Fibroblast of lung (primary cell): Measurements from ENCODE around the gene ARHGAP45. TPM values are rescaled to one million over a fixed set of nuclear protein-coding genes. Genes with fewer than 3 reads are reported as not detected.
"Not testable (repeated sequence)": the region's sequence is repeated elsewhere in the genome, so short reads cannot be mapped to it uniquely, and the experiment has no call there.

Source experiments
- DNase-seq, 2 donors: peaks; one replicate each; pipeline versions ENCODE4 v3.0.0 to v3.0.0-alpha.2; 2010; ENCODE audit warnings: low read depth in 2 of 2
- H2AFZ ChIP-seq: 2 replicates; pipeline ENCODE4 v1.5.1; 2012; ENCODE audit warnings: low read length, control low read depth, inconsistent platforms
- H3K27ac ChIP-seq: 2 replicates; pipeline ENCODE4 v1.5.1; 2011; ENCODE audit warnings: low read length, control low read depth; ENCODE audit not compliant: insufficient read depth
- H3K27me3 ChIP-seq: 2 replicates; pipeline ENCODE4 v1.5.1; 2011; ENCODE audit warnings: mild to moderate bottlenecking, low read length; ENCODE audit not compliant: control insufficient read depth, insufficient read depth
- H3K36me3 ChIP-seq: 2 replicates; pipeline ENCODE4 v1.5.1; 2011; ENCODE audit warnings: low read length; ENCODE audit not compliant: control insufficient read depth, insufficient read depth
- H3K4me1 ChIP-seq: 2 replicates; pipeline ENCODE4 v1.5.1; 2011; ENCODE audit warnings: low read length; ENCODE audit not compliant: control insufficient read depth, insufficient read depth; ENCODE audit errors: extremely low read depth
- H3K4me2 ChIP-seq: 2 replicates; pipeline ENCODE4 v1.5.1; 2011; ENCODE audit warnings: low read length, control low read depth; ENCODE audit not compliant: insufficient read depth; ENCODE audit errors: extremely low read depth
- H3K4me3 ChIP-seq, 4 experiments: fragments of 200-600 bp in 1 of 4; sonication (generic) in 1 of 4; replicated peaks in 1 of 4; 2 replicates each; pipeline ENCODE4 v1.5.1; 2011 to 2016; ENCODE audit warnings: low read length in 4 of 4, low read depth in 3 of 4, mild to moderate bottlenecking in 3 of 4, control low read depth in 2 of 4, inconsistent platforms in 1 of 4, mixed read lengths in 1 of 4; ENCODE audit not compliant: insufficient read depth in 1 of 4; ENCODE audit errors: control extremely low read depth in 1 of 4
- H3K79me2 ChIP-seq: 2 replicates; pipeline ENCODE4 v1.5.1; 2012; ENCODE audit warnings: mild to moderate bottlenecking, low read length, inconsistent platforms; ENCODE audit not compliant: control insufficient read depth, insufficient read depth
- H3K9ac ChIP-seq: 2 replicates; pipeline ENCODE4 v1.5.1; 2011; ENCODE audit warnings: mild to moderate bottlenecking, low read length, control low read depth; ENCODE audit not compliant: insufficient read depth
- H3K9me3 ChIP-seq: 2 replicates; pipeline ENCODE4 v1.5.1; 2012; ENCODE audit warnings: low read depth, low read length; ENCODE audit not compliant: control insufficient read depth, insufficient read depth
- H4K20me1 ChIP-seq: 2 replicates; pipeline ENCODE4 v1.5.1; 2011; ENCODE audit warnings: low read length; ENCODE audit not compliant: control insufficient read depth, insufficient read depth; ENCODE audit errors: extremely low read depth
- EZH2 ChIP-seq: IDR thresholded peaks from 2 replicates; pipeline ENCODE4 v1.5.1; 2012; ENCODE audit warnings: low read length, control low read depth, mild to moderate bottlenecking; ENCODE audit errors: missing control alignments
- polyA plus RNA-seq, 2 donors: library from polyadenylated mRNA; depleted of rRNA in 1 of 2; stranded (reverse) in 1 of 2; unstranded in 1 of 2; fragments of >200 nt; gene quantifications; 2 replicates each; pipeline ENCODE4 v1.2.1, GENCODE V29; 2011 to 2012; ENCODE audit warnings: missing spikeins in 1 of 2
- total RNA-seq: library from RNA; depleted of rRNA; stranded (reverse); fragments of >200 nt; gene quantifications from 2 replicates; pipeline ENCODE4 v1.2.1, GENCODE V29; 2014
- TF ChIP-seq, protein P1 (sequence below), 2 donors: IDR thresholded peaks in 1 of 2; conservative IDR thresholded peaks in 1 of 2; 1 replicate in 1 of 2; 2 replicates in 1 of 2; pipeline ENCODE4 v1.5.1; 2011 to 2012; ENCODE audit warnings: low read length in 2 of 2, control low read depth in 1 of 2, inconsistent platforms in 1 of 2, low read depth in 1 of 2, mild to moderate bottlenecking in 1 of 2

ARHGAP45 gene
- total and polyA plus RNA-seq, 2 donors (not counting 1 experiment from before 2014, with no cell fraction given): 0.42 to 1.8 TPM

DNA sequence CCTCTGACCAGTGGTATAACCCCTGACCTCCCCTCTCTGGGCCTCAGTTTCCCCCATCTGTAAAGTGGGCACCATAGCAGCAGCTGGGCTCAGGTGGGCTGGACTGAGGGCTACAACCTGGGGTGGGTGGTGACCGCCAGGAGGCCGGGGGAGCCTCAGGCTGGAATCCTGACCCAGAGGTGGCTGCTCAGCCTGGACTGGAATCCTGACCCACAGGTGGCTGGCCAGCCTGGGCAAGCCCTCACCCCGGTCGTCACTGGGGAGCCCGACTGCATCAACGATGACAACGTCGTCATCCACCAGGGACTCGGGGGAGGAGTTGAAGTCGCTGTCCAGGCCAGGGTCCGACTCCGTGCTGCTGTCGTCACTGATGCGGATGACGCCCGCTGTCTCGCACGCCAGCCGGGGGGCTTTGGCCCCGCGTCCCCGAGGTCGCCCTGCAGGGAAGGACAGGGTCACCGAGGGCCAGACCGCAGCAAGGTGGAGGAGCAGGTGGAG is 47.1 kb downstream of the ARHGAP45 start:
- H3K36me3 ChIP-seq: peaks cover 62% of the 10 kb centered on the region

DNA sequence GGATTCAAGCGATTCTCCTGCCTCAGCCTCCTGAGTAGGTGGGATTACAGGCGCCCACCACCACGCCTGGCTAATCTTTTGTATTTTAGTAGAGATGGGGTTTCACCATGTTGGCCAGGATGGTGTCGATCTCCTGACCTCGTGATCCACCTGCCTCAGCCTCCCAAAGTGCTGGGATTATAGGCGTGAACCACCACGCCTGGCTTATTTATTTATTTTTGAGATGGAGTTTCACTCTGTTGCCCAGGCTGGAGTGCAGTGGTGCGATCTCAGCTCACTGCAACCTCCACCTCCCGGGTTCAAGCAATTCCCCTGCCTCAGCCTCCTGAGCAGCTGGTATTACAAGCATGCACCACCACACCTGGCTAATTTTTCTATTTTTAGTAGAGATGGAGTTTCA is 47.8 kb downstream of the ARHGAP45 start:
- peaks cover 64% of the 10 kb centered on the region for H3K36me3 ChIP-seq
- H3K4me1 ChIP-seq, H3K79me2 ChIP-seq, H2AFZ ChIP-seq, H3K27ac ChIP-seq, H3K4me2 ChIP-seq, H4K20me1 ChIP-seq, DNase-seq, H3K9me3 ChIP-seq, H3K4me3 ChIP-seq, H3K9ac ChIP-seq, H3K27me3 ChIP-seq: not testable (repeated sequence)

More for the DNA sequence above, 47.1 kb downstream of the ARHGAP45 start:
- H2AFZ ChIP-seq: no peak overlapping the region
- H3K27me3 ChIP-seq: no peaks in the 10 kb centered on the region
- no peak for DNase-seq
- H3K9ac ChIP-seq: no peak overlapping the region
- peaks cover 3% of the 10 kb centered on the region for H4K20me1 ChIP-seq
- no peaks in the 10 kb centered on the region for H3K9me3 ChIP-seq
- H3K4me3 ChIP-seq: no peak overlapping the region
- no peak overlapping the region for H3K4me2 ChIP-seq
- peak overlapping the region; percentile 50 for H3K27ac ChIP-seq
- TF ChIP-seq, protein P1, sequence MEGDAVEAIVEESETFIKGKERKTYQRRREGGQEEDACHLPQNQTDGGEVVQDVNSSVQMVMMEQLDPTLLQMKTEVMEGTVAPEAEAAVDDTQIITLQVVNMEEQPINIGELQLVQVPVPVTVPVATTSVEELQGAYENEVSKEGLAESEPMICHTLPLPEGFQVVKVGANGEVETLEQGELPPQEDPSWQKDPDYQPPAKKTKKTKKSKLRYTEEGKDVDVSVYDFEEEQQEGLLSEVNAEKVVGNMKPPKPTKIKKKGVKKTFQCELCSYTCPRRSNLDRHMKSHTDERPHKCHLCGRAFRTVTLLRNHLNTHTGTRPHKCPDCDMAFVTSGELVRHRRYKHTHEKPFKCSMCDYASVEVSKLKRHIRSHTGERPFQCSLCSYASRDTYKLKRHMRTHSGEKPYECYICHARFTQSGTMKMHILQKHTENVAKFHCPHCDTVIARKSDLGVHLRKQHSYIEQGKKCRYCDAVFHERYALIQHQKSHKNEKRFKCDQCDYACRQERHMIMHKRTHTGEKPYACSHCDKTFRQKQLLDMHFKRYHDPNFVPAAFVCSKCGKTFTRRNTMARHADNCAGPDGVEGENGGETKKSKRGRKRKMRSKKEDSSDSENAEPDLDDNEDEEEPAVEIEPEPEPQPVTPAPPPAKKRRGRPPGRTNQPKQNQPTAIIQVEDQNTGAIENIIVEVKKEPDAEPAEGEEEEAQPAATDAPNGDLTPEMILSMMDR (conservative IDR thresholded peaks at IDR 0.05 in 1 of 2, IDR thresholded peaks at IDR 0.05 in 1 of 2; ENCODE audit: low read depth in 1 of 2, low read length in 2 of 2): no peak
- no peak for TF ChIP-seq EZH2
- H3K79me2 ChIP-seq: no peaks in the 10 kb centered on the region
- peaks cover 8% of the 10 kb centered on the region for H3K4me1 ChIP-seq

DNA sequence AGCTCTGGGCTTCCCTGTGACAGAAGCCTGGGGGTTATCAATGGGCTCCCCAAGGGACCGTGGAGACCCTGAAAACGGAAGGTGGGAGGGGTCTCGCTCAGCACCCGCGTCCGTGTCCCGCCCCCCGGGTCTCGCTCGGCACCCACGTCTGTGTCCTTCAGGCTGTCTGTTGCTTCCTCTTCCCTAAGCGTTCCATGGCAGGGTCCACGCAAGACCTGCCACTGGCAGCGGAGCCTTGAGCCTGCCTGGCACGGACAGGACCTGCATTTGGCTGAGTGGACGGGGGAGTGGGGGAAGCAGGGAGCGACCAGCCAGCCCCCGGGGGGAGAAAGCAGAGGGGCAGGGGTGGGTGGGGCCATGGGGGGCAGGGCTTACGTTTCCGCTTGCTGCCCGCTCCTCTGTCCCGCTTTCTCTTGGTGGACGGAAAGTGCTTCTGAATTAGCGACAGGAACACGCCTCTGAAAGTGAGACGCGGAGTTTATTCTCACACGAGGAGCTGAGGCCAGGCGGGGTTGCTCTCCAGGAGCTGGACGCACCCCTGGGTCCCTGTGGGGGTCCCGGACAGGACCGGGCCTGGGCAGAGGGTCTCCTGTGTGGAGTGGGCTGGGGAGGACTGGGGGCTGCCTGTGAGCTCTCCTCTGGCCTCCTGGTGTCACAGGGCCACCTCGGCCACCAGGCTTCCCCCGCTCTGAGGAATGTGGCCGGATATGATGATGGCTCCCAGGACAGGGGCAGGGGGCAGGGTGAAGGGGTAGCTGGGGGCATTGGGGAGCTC is 48.9 kb downstream of the ARHGAP45 start:
- H3K4me2 ChIP-seq: no peak overlapping the region
- peaks cover 57% of the 10 kb centered on the region for H3K36me3 ChIP-seq
- H4K20me1 ChIP-seq: peaks cover 3% of the 10 kb centered on the region
- no peak for DNase-seq
- peaks cover 8% of the 10 kb centered on the region for H3K4me1 ChIP-seq
- no peak overlapping the region for H3K4me3 ChIP-seq
- H3K9me3 ChIP-seq: no peaks in the 10 kb centered on the region
- H3K9ac ChIP-seq: no peak overlapping the region
- no peak for TF ChIP-seq EZH2
- no peaks in the 10 kb centered on the region for H3K79me2 ChIP-seq
- H3K27ac ChIP-seq: no peak overlapping the region
- H2AFZ ChIP-seq: no peak overlapping the region
- H3K27me3 ChIP-seq: no peaks in the 10 kb centered on the region
